HG02885 (cell line): ENCODE data around the gene PARD3B.

Experiments used
- ATAC-seq: cut with Tn5 transposase; IDR thresholded peaks from one replicate; pipeline ENCODE4 v1.9.1; 2021; ENCODE audit warnings: mild to moderate bottlenecking; ENCODE audit not compliant: unreplicated experiment, poor library complexity

Gene PARD3B

GRCh38 chr2:204647626-204648025 lies 102.4 kb downstream of the PARD3B start:
- no peak for ATAC-seq

GRCh38 chr2:204650611-204651010 lies 105.3 kb downstream of the PARD3B start:
- ATAC-seq, result no peak

GRCh38 chr2:204652063-204652462 lies 106.8 kb downstream of the PARD3B start:
- ATAC-seq, result no peak

GRCh38 chr2:204654669-204655068 lies 109.4 kb downstream of the PARD3B start:
- no peak for ATAC-seq

GRCh38 chr2:204655101-204655500 lies 109.8 kb downstream of the PARD3B start:
- no peak for ATAC-seq

- no peak for ATAC-seq
Measured at GRCh38 chr2:204655626-204656025, 110.4 kb downstream of the PARD3B start.

- no peak for ATAC-seq
Measured at GRCh38 chr2:204657024-204657423, 111.7 kb downstream of the PARD3B start.

GRCh38 chr2:204662956-204663355 lies 117.7 kb downstream of the PARD3B start:
- ATAC-seq, result no peak

- ATAC-seq, result no peak
Measured at GRCh38 chr2:204663816-204664425, 118.6 kb downstream of the PARD3B start.

GRCh38 chr2:204664708-204665121 lies 119.4 kb downstream of the PARD3B start:
- ATAC-seq, result no peak

- ATAC-seq, result no peak
Measured at GRCh38 chr2:204665207-204665606, 119.9 kb downstream of the PARD3B start.

GRCh38 chr2:204665771-204666170 lies 120.5 kb downstream of the PARD3B start:
- ATAC-seq, result no peak

- ATAC-seq, result no peak
Measured at GRCh38 chr2:204667990-204668389, 122.7 kb downstream of the PARD3B start.

- ATAC-seq, result no peak
Measured at GRCh38 chr2:204669382-204669781, 124.1 kb downstream of the PARD3B start.

GRCh38 chr2:204670124-204670523 lies 124.8 kb downstream of the PARD3B start:
- ATAC-seq, result no peak

GRCh38 chr2:204670756-204671155 lies 125.5 kb downstream of the PARD3B start:
- ATAC-seq, result no peak

- no peak for ATAC-seq
Measured at GRCh38 chr2:204672772-204673171, 127.5 kb downstream of the PARD3B start.

GRCh38 chr2:204673877-204674276 lies 128.6 kb downstream of the PARD3B start:
- ATAC-seq, result no peak

- no peak for ATAC-seq
Measured at GRCh38 chr2:204678031-204678430, 132.8 kb downstream of the PARD3B start.

GRCh38 chr2:204680576-204680975 lies 135.3 kb downstream of the PARD3B start:
- ATAC-seq, result no peak

- ATAC-seq, result no peak
Measured at GRCh38 chr2:204681412-204681811, 136.1 kb downstream of the PARD3B start.

GRCh38 chr2:204683384-204683783 lies 138.1 kb downstream of the PARD3B start:
- no peak for ATAC-seq

GRCh38 chr2:204686406-204686805 lies 141.1 kb downstream of the PARD3B start:
- ATAC-seq, result no peak
